HepG2 (cell line): ENCODE data around the gene MBLAC1. TPM values are rescaled to one million over a fixed set of nuclear protein-coding genes. Genes with fewer than 3 reads are reported as not detected.

Experiments
- ATF2 ChIP-seq: sonication (generic); formaldehyde crosslinking; IDR thresholded peaks from 2 replicates; pipeline ENCODE4 v1.4.0; 2020; ENCODE audit warnings: missing genetic modification reagents
- CREM ChIP-seq, 2 experiments: sonication (generic) in 1 of 2; formaldehyde crosslinking in 1 of 2; IDR thresholded peaks; 2 replicates each; pipeline versions ENCODE4 v1.4.0 to v1.6.1; 2016 to 2020; ENCODE audit warnings: antibody characterized with exemption in 1 of 2, mild to moderate bottlenecking in 1 of 2, missing genetic modification reagents in 1 of 2
- EP300 ChIP-seq, 3 experiments: sonication (generic) in 1 of 3; formaldehyde crosslinking in 1 of 3; IDR thresholded peaks; 2 replicates each; pipeline versions ENCODE4 v1.5.1 to v1.6.1; 2011 to 2020; ENCODE audit warnings: low read depth in 2 of 3, low read length in 2 of 3, borderline replicate concordance in 1 of 3, improper control_type of control experiment in 1 of 3, mild to moderate bottlenecking in 1 of 3, missing genetic modification reagents in 1 of 3, moderate library complexity in 1 of 3
- MED13 ChIP-seq: sonication (generic); formaldehyde crosslinking; IDR thresholded peaks from 2 replicates; pipeline ENCODE4 v1.5.0; 2020; ENCODE audit warnings: missing genetic modification reagents
- NONO ChIP-seq, 2 experiments: fragments of 450-650 bp in 1 of 2; sonication (generic) in 1 of 2; formaldehyde crosslinking in 1 of 2; IDR thresholded peaks in 1 of 2; conservative IDR thresholded peaks in 1 of 2; 2 replicates each; pipeline versions ENCODE4 v1.6.1 to v1.8.0; 2017 to 2022; ENCODE audit warnings: mild to moderate bottlenecking in 1 of 2, missing genetic modification reagents in 1 of 2, moderate library complexity in 1 of 2
- PHF21A ChIP-seq: sonication (generic); formaldehyde crosslinking; IDR thresholded peaks from 2 replicates; pipeline ENCODE4 v1.5.0; 2020; ENCODE audit warnings: mild to moderate bottlenecking, missing genetic modification reagents
- PRMT3 ChIP-seq: sonication (generic); formaldehyde crosslinking; IDR thresholded peaks from 2 replicates; pipeline ENCODE4 v1.8.1; 2022; ENCODE audit warnings: low read depth, mild to moderate bottlenecking, moderate library complexity, missing genetic modification reagents, borderline replicate concordance
- SRSF9 ChIP-seq: fragments of 200-400 bp; formaldehyde crosslinking; IDR thresholded peaks from 2 replicates; pipeline ENCODE4 v1.6.1; 2018; ENCODE audit warnings: borderline replicate concordance, mild to moderate bottlenecking, low read depth, low read length; ENCODE audit not compliant: insufficient read depth, poor library complexity, severe bottlenecking
- TERF1 ChIP-seq: sonication (generic); formaldehyde crosslinking; IDR thresholded peaks from 2 replicates; pipeline ENCODE4 v1.8.0; 2022; ENCODE audit warnings: mild to moderate bottlenecking, missing genetic modification reagents, moderate library complexity
- THAP7 ChIP-seq: sonication (generic); formaldehyde crosslinking; IDR thresholded peaks from 2 replicates; pipeline ENCODE4 v1.8.1; 2023; ENCODE audit warnings: mild to moderate bottlenecking, missing genetic modification reagents
- ZMAT3 ChIP-seq: sonication (generic); formaldehyde crosslinking; conservative IDR thresholded peaks from 2 replicates; pipeline ENCODE4 v1.7.0; 2021; ENCODE audit warnings: missing genetic modification reagents
- ZNF180 ChIP-seq: sonication (generic); formaldehyde crosslinking; IDR thresholded peaks from 2 replicates; pipeline ENCODE4 v1.4.0; 2020; ENCODE audit warnings: low read depth, missing genetic modification reagents, borderline replicate concordance
- ZNF557 ChIP-seq: sonication (generic); formaldehyde crosslinking; IDR thresholded peaks from 2 replicates; pipeline ENCODE4 v1.4.0; 2020; ENCODE audit warnings: missing genetic modification reagents
- ZNF570 ChIP-seq: sonication (generic); formaldehyde crosslinking; IDR thresholded peaks from 2 replicates; pipeline ENCODE4 v1.4.0; 2020; ENCODE audit warnings: mild to moderate bottlenecking, missing genetic modification reagents, borderline replicate concordance
- polyA plus RNA-seq, 8 experiments: library from polyadenylated mRNA; depleted of rRNA in 3 of 8; stranded (reverse) in 7 of 8; unstranded in 1 of 8; fragments of >200 nt; fragmentation: Illumina TruSeq in 4 of 8; extraction: Trizol in 4 of 8; gene quantifications; 2 replicates each; pipeline versions ENCODE4 v1.2.1 to v1.2.3, GENCODE V29; 2011 to 2016; ENCODE audit warnings: low read depth in 4 of 8, missing spikeins in 1 of 8, mixed read lengths in 1 of 8; ENCODE audit not compliant: insufficient read depth in 1 of 8
- total RNA-seq, 5 experiments: library from RNA; depleted of rRNA; stranded (reverse); fragments of >200 nt; fragmentation: Illumina TruSeq; extraction: Trizol; gene quantifications; 2 replicates each; pipeline ENCODE4 v1.2.3, GENCODE V29; 2016; ENCODE audit warnings: low read depth in 1 of 5
- TF ChIP-seq, protein P1 (sequence below): IDR thresholded peaks from 2 replicates; pipeline ENCODE4 v1.6.1; 2016; ENCODE audit warnings: mild to moderate bottlenecking
- TF ChIP-seq, protein P2 (sequence below): sonication (generic); formaldehyde crosslinking; IDR thresholded peaks from 2 replicates; pipeline ENCODE4 v1.4.0; 2020; ENCODE audit warnings: missing genetic modification reagents, mild to moderate bottlenecking, borderline replicate concordance
- TF ChIP-seq, protein P3 (sequence below): IDR thresholded peaks from 2 replicates; pipeline ENCODE4 v1.6.1; 2016; ENCODE audit warnings: low read depth

MBLAC1 gene
- total and polyA plus RNA-seq, 2 of the 13 experiments (the other 11 are each of a cell fraction or from before 2014, with no cell fraction given), result 0.79 to 2.1 TPM

GRCh38 chr7:100081535-100082102, 45.1 kb upstream of the MBLAC1 start, which contains the start of gene ZNF3 (continued):
- TF ChIP-seq, protein P1, sequence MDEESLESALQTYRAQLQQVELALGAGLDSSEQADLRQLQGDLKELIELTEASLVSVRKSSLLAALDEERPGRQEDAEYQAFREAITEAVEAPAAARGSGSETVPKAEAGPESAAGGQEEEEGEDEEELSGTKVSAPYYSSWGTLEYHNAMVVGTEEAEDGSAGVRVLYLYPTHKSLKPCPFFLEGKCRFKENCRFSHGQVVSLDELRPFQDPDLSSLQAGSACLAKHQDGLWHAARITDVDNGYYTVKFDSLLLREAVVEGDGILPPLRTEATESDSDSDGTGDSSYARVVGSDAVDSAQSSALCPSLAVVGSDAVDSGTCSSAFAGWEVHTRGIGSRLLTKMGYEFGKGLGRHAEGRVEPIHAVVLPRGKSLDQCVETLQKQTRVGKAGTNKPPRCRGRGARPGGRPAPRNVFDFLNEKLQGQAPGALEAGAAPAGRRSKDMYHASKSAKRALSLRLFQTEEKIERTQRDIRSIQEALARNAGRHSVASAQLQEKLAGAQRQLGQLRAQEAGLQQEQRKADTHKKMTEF (CRISPR knock-in tag), result peak; percentile 95
- TF ChIP-seq ZMAT3 (CRISPR knock-in tag) (peak; percentile 91; the same call in 1 of the 2 replicates), ZNF570 (no peak), CREM (IDR thresholded peaks at IDR 0.05) (peak; percentile 76), CREM (CRISPR knock-in tag; IDR thresholded peaks at IDR 0.05) (no peak), TERF1 (no peak), NONO (IDR thresholded peaks at IDR 0.05) (no peak), NONO (CRISPR knock-in tag; conservative IDR thresholded peaks at IDR 0.05) (peak; percentile 99), SRSF9 (no peak), EP300 (IDR thresholded peaks at IDR 0.05; ENCODE audit: low read depth in 2 of 2, low read length in 2 of 2) (peak in 1 of 2 experiments; percentile 46; a peak in 2 of 4 replicates), EP300 (CRISPR knock-in tag; IDR thresholded peaks at IDR 0.05; ENCODE audit: borderline replicate concordance) (peak; percentile 68; the same call in 1 of the 2 replicates), ZNF557 (CRISPR knock-in tag) (no peak), ZNF180 (no peak), PRMT3 (peak; percentile 91; the same call in 1 of the 2 replicates), THAP7 (peak; percentile 96), ATF2 (peak; percentile 85), MED13 (CRISPR knock-in tag) (peak; percentile 36), PHF21A (peak; percentile 94)
- TF ChIP-seq, protein P2, sequence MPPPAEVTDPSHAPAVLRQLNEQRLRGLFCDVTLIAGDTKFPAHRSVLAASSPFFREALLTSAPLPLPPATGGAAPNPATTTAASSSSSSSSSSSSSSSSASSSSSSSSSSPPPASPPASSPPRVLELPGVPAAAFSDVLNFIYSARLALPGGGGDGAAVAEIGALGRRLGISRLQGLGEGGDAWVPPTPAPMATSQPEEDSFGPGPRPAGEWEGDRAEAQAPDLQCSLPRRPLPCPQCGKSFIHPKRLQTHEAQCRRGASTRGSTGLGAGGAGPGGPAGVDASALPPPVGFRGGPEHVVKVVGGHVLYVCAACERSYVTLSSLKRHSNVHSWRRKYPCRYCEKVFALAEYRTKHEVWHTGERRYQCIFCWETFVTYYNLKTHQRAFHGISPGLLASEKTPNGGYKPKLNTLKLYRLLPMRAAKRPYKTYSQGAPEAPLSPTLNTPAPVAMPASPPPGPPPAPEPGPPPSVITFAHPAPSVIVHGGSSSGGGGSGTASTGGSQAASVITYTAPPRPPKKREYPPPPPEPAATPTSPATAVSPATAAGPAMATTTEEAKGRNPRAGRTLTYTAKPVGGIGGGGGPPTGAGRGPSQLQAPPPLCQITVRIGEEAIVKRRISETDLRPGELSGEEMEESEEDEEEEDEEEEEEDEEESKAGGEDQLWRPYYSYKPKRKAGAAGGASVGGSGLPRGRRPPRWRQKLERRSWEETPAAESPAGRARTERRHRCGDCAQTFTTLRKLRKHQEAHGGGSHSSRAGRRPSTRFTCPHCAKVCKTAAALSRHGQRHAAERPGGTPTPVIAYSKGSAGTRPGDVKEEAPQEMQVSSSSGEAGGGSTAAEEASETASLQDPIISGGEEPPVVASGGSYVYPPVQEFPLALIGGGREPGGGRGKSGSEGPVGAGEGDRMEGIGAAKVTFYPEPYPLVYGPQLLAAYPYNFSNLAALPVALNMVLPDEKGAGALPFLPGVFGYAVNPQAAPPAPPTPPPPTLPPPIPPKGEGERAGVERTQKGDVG (CRISPR knock-in tag), result peak; percentile 75; the same call in 1 of the 2 replicates
- TF ChIP-seq, protein P3, sequence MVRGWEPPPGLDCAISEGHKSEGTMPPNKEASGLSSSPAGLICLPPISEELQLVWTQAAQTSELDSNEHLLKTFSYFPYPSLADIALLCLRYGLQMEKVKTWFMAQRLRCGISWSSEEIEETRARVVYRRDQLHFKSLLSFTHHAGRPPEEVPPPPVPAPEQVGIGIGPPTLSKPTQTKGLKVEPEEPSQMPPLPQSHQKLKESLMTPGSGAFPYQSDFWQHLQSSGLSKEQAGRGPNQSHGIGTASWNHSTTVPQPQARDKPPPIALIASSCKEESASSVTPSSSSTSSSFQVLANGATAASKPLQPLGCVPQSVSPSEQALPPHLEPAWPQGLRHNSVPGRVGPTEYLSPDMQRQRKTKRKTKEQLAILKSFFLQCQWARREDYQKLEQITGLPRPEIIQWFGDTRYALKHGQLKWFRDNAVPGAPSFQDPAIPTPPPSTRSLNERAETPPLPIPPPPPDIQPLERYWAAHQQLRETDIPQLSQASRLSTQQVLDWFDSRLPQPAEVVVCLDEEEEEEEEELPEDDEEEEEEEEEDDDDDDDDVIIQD (CRISPR knock-in tag), result no peak; the same call in none of the 2 replicates
